ENCODE measurements around the gene FAM162B. TPM values are rescaled to one million over a fixed set of nuclear protein-coding genes. Genes with fewer than 3 reads are reported as not detected.
A peak's percentile ranks its signal among the peaks of the same experiment; 100 is the strongest.

The FAM162B gene
- total RNA-seq, 1 donor from 2014 or later = 3.5 TPM

GRCh38 chr6:116793224-116793623 lies 27.7 kb upstream of the FAM162B start:
- TF ChIP-seq CTCF (IDR thresholded peaks at IDR 0.05; ENCODE audit: borderline replicate concordance) = no peak
- Histone ChIP-seq H3K9me3 (replicated peaks) (no peaks in the 10 kb centered on the region), H3K27me3 (ENCODE audit: low read depth) (peaks cover 4% of the 10 kb centered on the region), H3K4me1 (no peaks in the 10 kb centered on the region), H3K36me3 (no peaks in the 10 kb centered on the region), H3K4me3 (no peak overlapping the region), H3K27ac (replicated peaks) (no peak overlapping the region)
- no peak for DNase-seq
- intact Hi-C loops (cut with micrococcal nuclease) = no loop called here

- no peak for DNase-seq
- intact Hi-C loops (cut with micrococcal nuclease) = loop anchor here (10.0 kb wide), 1 partner anchor 61 kb away; no protein-coding TSS in a partner anchor
- no peak for TF ChIP-seq CTCF (IDR thresholded peaks at IDR 0.05; ENCODE audit: borderline replicate concordance)
- Histone ChIP-seq H3K9me3 (replicated peaks) (no peaks in the 10 kb centered on the region), H3K4me3 (no peak overlapping the region), H3K27ac (replicated peaks) (no peak overlapping the region), H3K27me3 (ENCODE audit: low read depth) (peaks cover 2% of the 10 kb centered on the region), H3K4me1 (peaks cover 4% of the 10 kb centered on the region), H3K36me3 (no peaks in the 10 kb centered on the region)
Measured at GRCh38 chr6:116783852-116784251, 18.3 kb upstream of the FAM162B start.

DNA sequence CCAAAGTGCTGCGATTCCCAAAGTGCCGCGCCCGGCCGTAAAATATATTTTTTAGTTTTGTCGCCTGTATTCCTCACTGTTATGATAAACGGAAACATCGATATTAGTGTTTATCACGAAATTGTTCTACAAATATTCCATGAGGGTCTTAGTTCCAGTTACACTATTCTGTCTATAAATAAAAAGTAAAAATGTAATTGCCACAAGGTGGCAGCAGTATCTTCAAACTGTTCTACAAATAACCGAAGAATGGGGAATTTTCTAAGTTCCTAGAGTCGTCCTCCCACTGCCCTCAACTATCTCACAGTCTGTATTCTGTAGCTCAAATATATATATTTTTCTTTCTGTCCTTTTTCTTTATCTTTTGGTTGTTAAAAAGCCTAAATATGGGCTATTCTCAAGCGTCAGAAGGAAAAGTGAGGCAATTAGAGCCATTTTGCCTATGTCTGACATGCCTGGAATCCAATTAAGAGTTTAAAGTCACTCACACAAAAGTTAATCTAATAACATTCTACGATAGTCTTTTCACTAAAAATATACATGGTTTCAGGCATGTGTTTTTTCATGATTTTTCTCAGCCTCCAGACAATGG lies 14.2 kb upstream of the FAM162B start:
- peak overlapping the region; percentile 32 for H3K4me3 ChIP-seq
- H3K4me1 ChIP-seq = peaks cover 4% of the 10 kb centered on the region
- no peaks in the 10 kb centered on the region for H3K9me3 ChIP-seq (replicated peaks)
- peaks cover 11% of the 10 kb centered on the region for H3K27me3 ChIP-seq (ENCODE audit: low read depth)
- no peaks in the 10 kb centered on the region for H3K36me3 ChIP-seq
- no peak overlapping the region for H3K27ac ChIP-seq (replicated peaks)
- DNase-seq = no peak
- peak; percentile 57 for TF ChIP-seq CTCF (IDR thresholded peaks at IDR 0.05; ENCODE audit: borderline replicate concordance)
- intact Hi-C loops (cut with micrococcal nuclease) = loop anchor here (5.0 to 10.0 kb wide), 2 partner anchors 65 to 183 kb away; no protein-coding TSS in a partner anchor

- DNase-seq = no peak
- no peaks in the 10 kb centered on the region for H3K9me3 ChIP-seq (replicated peaks)
- peaks cover 10% of the 10 kb centered on the region for H3K27me3 ChIP-seq (ENCODE audit: low read depth)
- H3K27ac ChIP-seq (replicated peaks) = no peak overlapping the region
- H3K4me3 ChIP-seq = no peak overlapping the region
- no peaks in the 10 kb centered on the region for H3K4me1 ChIP-seq
- no peaks in the 10 kb centered on the region for H3K36me3 ChIP-seq
- TF ChIP-seq CTCF (IDR thresholded peaks at IDR 0.05; ENCODE audit: borderline replicate concordance) = no peak
- intact Hi-C loops (cut with micrococcal nuclease) = no loop called here
Measured at GRCh38 chr6:116773886-116774285, 8.4 kb upstream of the FAM162B start.

DNA sequence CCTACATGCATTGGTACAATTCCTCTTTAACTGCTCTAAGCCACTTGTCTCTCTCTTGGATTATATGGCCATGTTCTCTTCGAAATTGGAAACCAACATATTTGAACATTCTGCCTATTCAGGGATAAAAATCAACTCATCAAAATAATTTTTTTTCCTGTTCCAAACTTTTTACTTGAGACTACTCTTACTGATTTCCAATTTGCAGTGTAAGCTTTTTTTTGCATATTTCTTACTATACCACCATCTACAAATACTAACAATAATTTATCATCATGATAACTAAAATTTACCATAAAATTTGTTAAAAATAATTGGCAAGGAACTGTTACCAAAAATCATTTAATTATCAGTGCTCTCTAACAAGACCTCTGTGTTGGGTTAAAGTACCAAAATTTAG lies 6.9 kb upstream of the FAM162B start:
- no peak overlapping the region for H3K27ac ChIP-seq (replicated peaks)
- intact Hi-C loops (cut with micrococcal nuclease) = no loop called here
- H3K36me3 ChIP-seq = no peaks in the 10 kb centered on the region
- no peak for TF ChIP-seq CTCF (IDR thresholded peaks at IDR 0.05; ENCODE audit: borderline replicate concordance)
- H3K4me1 ChIP-seq = no peaks in the 10 kb centered on the region
- H3K27me3 ChIP-seq (ENCODE audit: low read depth) = peaks cover 13% of the 10 kb centered on the region
- no peak for DNase-seq
- H3K9me3 ChIP-seq (replicated peaks) = no peaks in the 10 kb centered on the region
- no peak overlapping the region for H3K4me3 ChIP-seq
